ENCODE results near the gene SMIM3.
A peak's percentile ranks its signal among the peaks of the same experiment; 100 is the strongest.

The SMIM3 gene

DNA sequence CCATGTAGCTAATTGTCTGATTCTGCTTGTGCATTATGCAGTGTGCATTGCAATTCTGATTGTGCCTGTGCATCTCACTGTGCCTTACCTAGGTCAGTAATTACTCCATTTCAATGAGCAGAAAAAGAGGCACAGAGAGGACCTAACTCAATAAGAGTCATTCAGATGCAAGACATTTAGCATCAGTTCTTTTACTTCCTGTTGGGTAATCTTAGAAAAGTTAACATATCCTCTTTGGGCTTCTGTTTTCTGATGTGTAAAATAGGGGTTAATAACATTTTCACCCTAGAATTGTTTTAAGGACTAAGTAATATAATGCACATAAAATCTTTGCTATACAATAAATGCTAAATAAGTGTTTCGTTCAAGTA, 12.8 kb upstream of the SMIM3 start:
- peak overlapping the region; percentile 91 for H3K27ac ChIP-seq
- H3K9me3 ChIP-seq = no peaks in the 10 kb centered on the region
- H3K4me1 ChIP-seq (ENCODE audit: control insufficient read depth in 1 of 2, insufficient read depth in 1 of 2, low read depth in 1 of 2, low read length in 1 of 2) = peaks cover 49 to 50% of the 10 kb centered on the region in 2 experiments
- TF ChIP-seq, protein P1, sequence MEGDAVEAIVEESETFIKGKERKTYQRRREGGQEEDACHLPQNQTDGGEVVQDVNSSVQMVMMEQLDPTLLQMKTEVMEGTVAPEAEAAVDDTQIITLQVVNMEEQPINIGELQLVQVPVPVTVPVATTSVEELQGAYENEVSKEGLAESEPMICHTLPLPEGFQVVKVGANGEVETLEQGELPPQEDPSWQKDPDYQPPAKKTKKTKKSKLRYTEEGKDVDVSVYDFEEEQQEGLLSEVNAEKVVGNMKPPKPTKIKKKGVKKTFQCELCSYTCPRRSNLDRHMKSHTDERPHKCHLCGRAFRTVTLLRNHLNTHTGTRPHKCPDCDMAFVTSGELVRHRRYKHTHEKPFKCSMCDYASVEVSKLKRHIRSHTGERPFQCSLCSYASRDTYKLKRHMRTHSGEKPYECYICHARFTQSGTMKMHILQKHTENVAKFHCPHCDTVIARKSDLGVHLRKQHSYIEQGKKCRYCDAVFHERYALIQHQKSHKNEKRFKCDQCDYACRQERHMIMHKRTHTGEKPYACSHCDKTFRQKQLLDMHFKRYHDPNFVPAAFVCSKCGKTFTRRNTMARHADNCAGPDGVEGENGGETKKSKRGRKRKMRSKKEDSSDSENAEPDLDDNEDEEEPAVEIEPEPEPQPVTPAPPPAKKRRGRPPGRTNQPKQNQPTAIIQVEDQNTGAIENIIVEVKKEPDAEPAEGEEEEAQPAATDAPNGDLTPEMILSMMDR (IDR thresholded peaks at IDR 0.05) = no peak
- H3K27me3 ChIP-seq = no peaks in the 10 kb centered on the region
- no peak overlapping the region for H3K4me3 ChIP-seq (ENCODE audit: low read depth in 1 of 2, low read length in 1 of 2)
- no peaks in the 10 kb centered on the region for H3K36me3 ChIP-seq

DNA sequence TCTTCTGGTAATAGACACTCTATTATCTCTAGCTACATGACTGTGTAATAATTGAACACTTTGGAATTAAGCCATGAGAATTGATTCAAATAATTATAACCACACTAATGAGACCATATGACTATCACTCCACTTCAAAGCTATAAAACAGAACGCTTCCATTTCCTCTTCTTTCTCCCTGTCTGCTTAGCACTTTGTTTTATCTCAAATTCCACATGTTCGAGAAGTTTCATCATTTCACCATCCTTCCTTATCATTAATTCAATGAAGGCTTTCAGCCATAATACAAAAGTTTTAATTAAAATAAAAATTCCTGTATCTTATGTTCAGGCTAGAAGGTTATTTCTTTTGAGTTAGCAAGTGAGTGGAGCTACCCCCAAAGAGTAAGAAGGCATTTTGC, 12.3 kb upstream of the SMIM3 start:
- H3K36me3 ChIP-seq = no peaks in the 10 kb centered on the region
- no peaks in the 10 kb centered on the region for H3K9me3 ChIP-seq
- TF ChIP-seq, protein P1 (IDR thresholded peaks at IDR 0.05) = no peak
- no peaks in the 10 kb centered on the region for H3K27me3 ChIP-seq
- peak overlapping the region; percentile 91 for H3K27ac ChIP-seq
- no peak overlapping the region for H3K4me3 ChIP-seq (ENCODE audit: low read depth in 1 of 2, low read length in 1 of 2)
- peaks cover 49 to 50% of the 10 kb centered on the region in 2 experiments for H3K4me1 ChIP-seq (ENCODE audit: control insufficient read depth in 1 of 2, insufficient read depth in 1 of 2, low read depth in 1 of 2, low read length in 1 of 2)

DNA sequence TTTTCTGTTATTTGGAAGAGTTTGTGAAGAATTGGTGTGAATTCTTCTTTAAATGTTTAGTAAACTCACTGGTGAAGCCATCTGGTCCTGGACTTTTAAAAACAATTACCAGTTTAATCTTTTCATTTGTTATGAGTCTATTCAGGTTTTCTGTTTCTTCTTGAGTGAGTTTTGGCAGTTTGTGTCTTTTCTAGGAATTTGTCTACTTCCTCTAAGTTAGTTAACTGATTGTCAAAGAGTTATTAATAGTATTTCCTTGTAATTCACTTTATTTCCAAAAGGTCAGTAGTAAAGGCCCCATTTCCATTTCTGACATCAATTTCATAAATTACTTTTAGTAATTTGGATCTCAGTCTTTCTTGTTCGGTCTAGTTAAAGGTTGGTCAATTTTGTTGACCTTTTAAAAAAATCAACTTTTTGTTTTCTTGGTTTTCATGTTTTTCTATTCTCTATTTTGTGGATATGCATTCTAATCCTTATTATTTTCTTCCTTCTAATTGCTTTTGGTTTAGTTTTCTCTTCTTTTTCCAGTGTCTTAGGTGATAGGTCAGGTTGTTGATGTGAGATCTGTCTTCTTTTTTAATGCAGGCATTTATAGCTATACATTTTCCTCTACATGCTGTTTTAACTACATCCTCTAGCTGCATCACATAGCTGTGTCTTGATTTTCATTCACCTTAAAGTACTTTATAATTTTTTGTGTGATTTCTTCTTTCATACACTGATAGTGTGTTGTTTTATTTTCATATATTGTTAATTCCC, 7.3 kb upstream of the SMIM3 start:
- no peak overlapping the region for H3K4me3 ChIP-seq (ENCODE audit: low read depth in 1 of 2, low read length in 1 of 2)
- H3K27ac ChIP-seq = no peak overlapping the region
- TF ChIP-seq, protein P1 (IDR thresholded peaks at IDR 0.05) = no peak
- peaks cover under 1 to 1% of the 10 kb centered on the region in 2 experiments for H3K4me1 ChIP-seq (ENCODE audit: control insufficient read depth in 1 of 2, insufficient read depth in 1 of 2, low read depth in 1 of 2, low read length in 1 of 2)
- H3K27me3 ChIP-seq = no peaks in the 10 kb centered on the region
- H3K9me3 ChIP-seq = no peaks in the 10 kb centered on the region
- H3K36me3 ChIP-seq = no peaks in the 10 kb centered on the region

DNA sequence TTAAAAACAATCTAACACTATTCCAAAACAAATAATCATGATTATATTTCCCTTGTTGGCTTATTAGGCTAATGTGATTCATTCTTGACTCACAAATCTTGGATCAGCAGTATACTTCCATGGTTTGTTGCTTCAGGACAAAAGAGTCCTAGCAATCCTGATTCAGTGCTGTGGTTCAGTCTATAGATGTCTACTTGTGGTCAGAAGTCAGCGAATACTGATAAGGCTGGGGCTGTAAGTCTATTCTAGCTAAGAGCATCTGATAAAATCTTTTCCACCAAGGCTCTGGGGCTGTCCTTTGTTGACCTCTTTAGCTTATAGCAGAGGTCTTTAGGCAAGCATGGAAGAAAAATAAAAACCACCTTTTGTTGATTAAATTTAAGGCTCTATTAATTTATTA, 4.4 kb upstream of the SMIM3 start:
- no peak overlapping the region for H3K27ac ChIP-seq

DNA sequence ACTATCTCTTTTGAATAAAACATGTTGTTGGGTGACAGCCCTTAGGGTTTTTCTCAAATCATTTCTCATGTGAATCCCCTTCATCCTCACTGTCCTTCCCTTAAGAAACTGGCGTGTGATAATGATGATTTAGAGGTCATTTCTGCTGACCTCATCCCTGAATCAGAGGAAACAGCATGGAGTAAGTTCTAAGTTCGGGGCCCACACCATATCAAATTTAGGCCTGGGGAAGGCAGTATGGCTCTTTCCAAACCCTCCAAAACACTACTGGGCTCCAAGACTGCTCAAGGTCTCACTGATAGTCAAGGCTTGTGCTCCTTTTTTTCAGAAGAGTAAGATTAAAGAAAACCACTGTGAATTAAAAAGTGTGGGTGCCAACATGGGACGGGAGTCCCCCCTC, 872 bp upstream of the SMIM3 start:
- no peaks in the 10 kb centered on the region for H3K9me3 ChIP-seq
- H3K4me3 ChIP-seq (ENCODE audit: low read depth in 1 of 2, low read length in 1 of 2) = peak overlapping the region in 1 of 2 experiments; percentile 93
- TF ChIP-seq, protein P1 (IDR thresholded peaks at IDR 0.05) = no peak
- H3K27me3 ChIP-seq = no peaks in the 10 kb centered on the region
- peak overlapping the region; percentile 75 for H3K27ac ChIP-seq
- H3K36me3 ChIP-seq = no peaks in the 10 kb centered on the region
- peaks cover 44% of the 10 kb centered on the region in 2 experiments for H3K4me1 ChIP-seq (ENCODE audit: control insufficient read depth in 1 of 2, insufficient read depth in 1 of 2, low read depth in 1 of 2, low read length in 1 of 2)

More for the DNA sequence above, 4.4 kb upstream of the SMIM3 start:
- Histone ChIP-seq H3K4me3 (ENCODE audit: low read depth in 1 of 2, low read length in 1 of 2) (no peak overlapping the region), H3K4me1 (ENCODE audit: control insufficient read depth in 1 of 2, insufficient read depth in 1 of 2, low read depth in 1 of 2, low read length in 1 of 2) (peaks cover 8 to 9% of the 10 kb centered on the region in 2 experiments), H3K27me3 (no peaks in the 10 kb centered on the region), H3K9me3 (no peaks in the 10 kb centered on the region), H3K36me3 (no peaks in the 10 kb centered on the region)
- TF ChIP-seq, protein P1 (IDR thresholded peaks at IDR 0.05) = no peak

All from neutrophil (primary cell).